ENCODE results near the gene RAD51B. TPM values are rescaled to one million over a fixed set of nuclear protein-coding genes. Genes with fewer than 3 reads are reported as not detected.

The RAD51B gene
- total and polyA plus RNA-seq, 9 of the 15 experiments (the other 6 are each of a cell fraction or from before 2014, with no cell fraction given): 8.5 to 17.3 (median 11.3) TPM

DNA sequence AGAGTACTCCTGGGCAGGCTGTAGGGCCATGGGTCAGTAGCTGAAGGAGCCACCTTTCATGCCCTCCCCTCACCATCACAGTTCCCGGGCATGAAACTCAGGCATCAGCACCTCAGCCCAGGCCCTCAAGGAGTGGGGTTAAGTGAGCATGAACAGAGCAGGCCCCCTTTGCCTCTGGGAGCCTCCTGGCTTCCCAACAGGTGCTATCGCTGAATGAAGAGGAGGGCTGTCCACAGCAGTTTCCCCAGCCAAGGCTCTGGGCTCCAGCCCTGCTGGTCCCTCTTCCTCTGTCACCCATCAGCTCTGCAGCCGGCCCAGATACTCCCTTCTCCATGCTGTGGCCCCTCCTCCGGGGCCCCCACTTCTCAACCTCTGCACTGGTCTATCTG is 789.0 kb downstream of the RAD51B start:
- H2AFZ ChIP-seq (ENCODE audit: low read depth, low read length): no peak overlapping the region
- no peak overlapping the region for H3K27ac ChIP-seq (ENCODE audit: extremely low read depth, low read depth, low read length)
- no peaks in the 10 kb centered on the region for H3K27me3 ChIP-seq (ENCODE audit: control insufficient read depth in 2 of 2, insufficient read depth in 2 of 2, low read length in 2 of 2)
- no peak overlapping the region for H3K4me3 ChIP-seq
- H3K4me2 ChIP-seq (ENCODE audit: insufficient read depth, low read length): no peak overlapping the region
- H3K79me2 ChIP-seq (ENCODE audit: control insufficient read depth, insufficient read depth, low read length): no peaks in the 10 kb centered on the region
- intact Hi-C loops (cut with micrococcal nuclease) (no loop called here), in situ Hi-C loops (cut with MboI) (no loop called here)
- H3K9me1 ChIP-seq (ENCODE audit: control insufficient read depth, insufficient read depth, low read length): no peaks in the 10 kb centered on the region
- no peak overlapping the region for H3K9ac ChIP-seq (ENCODE audit: insufficient read depth in 1 of 2, low read depth in 2 of 2, low read length in 2 of 2)
- DNase-seq (ENCODE audit: extremely low read depth in 1 of 4, low spot score in 3 of 4) (no peak), ATAC-seq (no peak), FAIRE-seq (no peak)
- ChIA-PET CTCF (ENCODE audit: low intra/inter-chr PET ratio) (no interaction called here), POLR2A (no interaction called here)
- H3K36me3 ChIP-seq (ENCODE audit: control insufficient read depth, insufficient read depth, low read length): no peaks in the 10 kb centered on the region
- WGBS (ENCODE audit: insufficient coverage, low coverage, missing lambda C conversion rate): 69% methylated on average over 2 of the region's 4 CpGs
- no peaks in the 10 kb centered on the region for H4K20me1 ChIP-seq (replicated peaks; ENCODE audit: control insufficient read depth, insufficient read depth, low read length)
- peaks cover 0 to 2% of the 10 kb centered on the region in 2 experiments; a peak in 2 of 5 replicates for H3K4me1 ChIP-seq (replicated peaks in 1 of 2; ENCODE audit: control insufficient read depth in 2 of 2, insufficient read depth in 2 of 2, low read length in 2 of 2)
- BruUV-seq (replicated peaks): no TSS peak
- H3K9me3 ChIP-seq (replicated peaks; ENCODE audit: control insufficient read depth, insufficient read depth, low read depth, low read length): no peaks in the 10 kb centered on the region
- TF ChIP-seq PPARD (CRISPR knock-in tag; IDR thresholded peaks at IDR 0.05): no peak
- TF ChIP-seq NR4A1 (CRISPR knock-in tag; IDR thresholded peaks at IDR 0.05): no peak
- TF ChIP-seq NR4A1 (tag; IDR thresholded peaks at IDR 0.05): no peak
- no peak for TF ChIP-seq ZNF717 (CRISPR knock-in tag; IDR thresholded peaks at IDR 0.05)
- TF ChIP-seq SRSF1 (IDR thresholded peaks at IDR 0.05; ENCODE audit: low read depth, low read length): no peak
- TF ChIP-seq SREBF2 (CRISPR knock-in tag; IDR thresholded peaks at IDR 0.05): no peak
- TF ChIP-seq, protein P1, sequence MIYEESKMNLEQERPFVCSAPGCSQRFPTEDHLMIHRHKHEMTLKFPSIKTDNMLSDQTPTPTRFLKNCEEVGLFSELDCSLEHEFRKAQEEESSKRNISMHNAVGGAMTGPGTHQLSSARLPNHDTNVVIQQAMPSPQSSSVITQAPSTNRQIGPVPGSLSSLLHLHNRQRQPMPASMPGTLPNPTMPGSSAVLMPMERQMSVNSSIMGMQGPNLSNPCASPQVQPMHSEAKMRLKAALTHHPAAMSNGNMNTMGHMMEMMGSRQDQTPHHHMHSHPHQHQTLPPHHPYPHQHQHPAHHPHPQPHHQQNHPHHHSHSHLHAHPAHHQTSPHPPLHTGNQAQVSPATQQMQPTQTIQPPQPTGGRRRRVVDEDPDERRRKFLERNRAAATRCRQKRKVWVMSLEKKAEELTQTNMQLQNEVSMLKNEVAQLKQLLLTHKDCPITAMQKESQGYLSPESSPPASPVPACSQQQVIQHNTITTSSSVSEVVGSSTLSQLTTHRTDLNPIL (CRISPR knock-in tag; IDR thresholded peaks at IDR 0.05): no peak
- TF ChIP-seq, protein P2, sequence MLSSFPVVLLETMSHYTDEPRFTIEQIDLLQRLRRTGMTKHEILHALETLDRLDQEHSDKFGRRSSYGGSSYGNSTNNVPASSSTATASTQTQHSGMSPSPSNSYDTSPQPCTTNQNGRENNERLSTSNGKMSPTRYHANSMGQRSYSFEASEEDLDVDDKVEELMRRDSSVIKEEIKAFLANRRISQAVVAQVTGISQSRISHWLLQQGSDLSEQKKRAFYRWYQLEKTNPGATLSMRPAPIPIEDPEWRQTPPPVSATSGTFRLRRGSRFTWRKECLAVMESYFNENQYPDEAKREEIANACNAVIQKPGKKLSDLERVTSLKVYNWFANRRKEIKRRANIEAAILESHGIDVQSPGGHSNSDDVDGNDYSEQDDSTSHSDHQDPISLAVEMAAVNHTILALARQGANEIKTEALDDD (IDR thresholded peaks at IDR 0.05): no peak
- TF ChIP-seq GTF2F1 (IDR thresholded peaks at IDR 0.05; ENCODE audit: low read depth, low read length): no peak
- TF ChIP-seq, protein P3, sequence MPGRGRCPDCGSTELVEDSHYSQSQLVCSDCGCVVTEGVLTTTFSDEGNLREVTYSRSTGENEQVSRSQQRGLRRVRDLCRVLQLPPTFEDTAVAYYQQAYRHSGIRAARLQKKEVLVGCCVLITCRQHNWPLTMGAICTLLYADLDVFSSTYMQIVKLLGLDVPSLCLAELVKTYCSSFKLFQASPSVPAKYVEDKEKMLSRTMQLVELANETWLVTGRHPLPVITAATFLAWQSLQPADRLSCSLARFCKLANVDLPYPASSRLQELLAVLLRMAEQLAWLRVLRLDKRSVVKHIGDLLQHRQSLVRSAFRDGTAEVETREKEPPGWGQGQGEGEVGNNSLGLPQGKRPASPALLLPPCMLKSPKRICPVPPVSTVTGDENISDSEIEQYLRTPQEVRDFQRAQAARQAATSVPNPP (IDR thresholded peaks at IDR 0.05; ENCODE audit: borderline replicate concordance, insufficient read depth, insufficient read length): no peak
- no peak for TF ChIP-seq E2F3 (CRISPR knock-in tag; IDR thresholded peaks at IDR 0.05)
- TF ChIP-seq NFRKB (IDR thresholded peaks at IDR 0.05; ENCODE audit: low read depth): no peak
- no peak for TF ChIP-seq SIX5 (IDR thresholded peaks at IDR 0.05; ENCODE audit: borderline replicate concordance in 1 of 2, insufficient read depth in 1 of 2, low read depth in 1 of 2, low read length in 2 of 2)
- TF ChIP-seq WHSC1 (IDR thresholded peaks at IDR 0.05; ENCODE audit: low read length): no peak
- TF ChIP-seq, protein P4, sequence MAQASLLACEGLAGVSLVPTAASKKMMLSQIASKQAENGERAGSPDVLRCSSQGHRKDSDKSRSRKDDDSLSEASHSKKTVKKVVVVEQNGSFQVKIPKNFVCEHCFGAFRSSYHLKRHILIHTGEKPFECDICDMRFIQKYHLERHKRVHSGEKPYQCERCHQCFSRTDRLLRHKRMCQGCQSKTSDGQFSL (CRISPR knock-in tag; IDR thresholded peaks at IDR 0.05): no peak
- TF ChIP-seq, protein P4 (tag; IDR thresholded peaks at IDR 0.05): no peak
- TF ChIP-seq SIRT6 (IDR thresholded peaks at IDR 0.05; ENCODE audit: low read depth, low read length): no peak
- TF ChIP-seq ZEB2 (IDR thresholded peaks at IDR 0.05): no peak
- no peak for TF ChIP-seq XRCC3 (IDR thresholded peaks at IDR 0.05)
- TF ChIP-seq, protein P5, sequence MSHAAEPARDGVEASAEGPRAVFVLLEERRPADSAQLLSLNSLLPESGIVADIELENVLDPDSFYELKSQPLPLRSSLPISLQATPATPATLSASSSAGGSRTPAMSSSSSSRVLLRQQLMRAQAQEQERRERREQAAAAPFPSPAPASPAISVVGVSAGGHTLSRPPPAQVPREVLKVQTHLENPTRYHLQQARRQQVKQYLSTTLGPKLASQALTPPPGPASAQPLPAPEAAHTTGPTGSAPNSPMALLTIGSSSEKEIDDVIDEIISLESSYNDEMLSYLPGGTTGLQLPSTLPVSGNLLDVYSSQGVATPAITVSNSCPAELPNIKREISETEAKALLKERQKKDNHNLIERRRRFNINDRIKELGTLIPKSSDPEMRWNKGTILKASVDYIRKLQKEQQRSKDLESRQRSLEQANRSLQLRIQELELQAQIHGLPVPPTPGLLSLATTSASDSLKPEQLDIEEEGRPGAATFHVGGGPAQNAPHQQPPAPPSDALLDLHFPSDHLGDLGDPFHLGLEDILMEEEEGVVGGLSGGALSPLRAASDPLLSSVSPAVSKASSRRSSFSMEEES (CRISPR knock-in tag; IDR thresholded peaks at IDR 0.05): no peak

All from K562 (cell line).